ENCODE data around the gene ITPRID2.

Gene ITPRID2

DNA sequence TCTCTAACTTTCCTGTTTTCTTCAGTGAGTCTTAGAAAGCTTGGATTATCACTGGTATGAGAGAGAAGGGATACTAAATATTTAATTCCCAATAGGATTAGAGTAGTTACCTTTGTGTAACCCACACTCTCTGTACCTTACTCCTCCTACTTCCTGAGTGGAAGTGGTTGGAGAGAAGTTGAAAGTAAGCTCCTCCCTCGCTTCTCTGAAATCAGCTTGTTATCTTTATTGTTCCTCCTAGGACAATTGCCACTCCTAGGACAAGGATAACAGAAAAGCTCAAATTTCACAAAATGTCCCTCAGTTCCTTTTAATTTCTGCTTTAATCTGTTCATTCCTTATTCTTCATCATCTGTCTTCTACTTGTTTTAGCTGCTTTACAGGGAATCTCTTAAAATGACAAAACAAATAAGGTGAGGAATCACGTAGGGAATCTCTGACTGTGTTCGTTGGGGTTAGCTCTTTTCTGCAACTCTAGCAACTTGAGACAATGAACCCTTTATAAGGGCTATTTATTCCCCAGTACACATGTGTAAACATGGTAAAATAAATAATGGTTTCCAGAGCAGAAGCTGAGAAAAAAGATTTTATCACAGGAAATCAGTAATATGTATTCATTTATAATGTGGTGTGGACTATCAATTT is 8.6 kb downstream of the ITPRID2 start:
- Histone ChIP-seq H3K4me2 (ENCODE audit: insufficient read depth, low read length) (no peak overlapping the region), H3K4me1 (ENCODE audit: insufficient read depth, low read length) (peaks cover 45% of the 10 kb centered on the region), H3K27ac (ENCODE audit: low read length) (no peak overlapping the region), H3K79me2 (ENCODE audit: insufficient read depth, low read length) (peaks cover 54% of the 10 kb centered on the region), H2AFZ (ENCODE audit: low read depth, low read length) (no peak overlapping the region), H3K9me3 (ENCODE audit: insufficient read depth, low read length, severe bottlenecking) (no peaks in the 10 kb centered on the region), H3K27me3 (ENCODE audit: insufficient read depth, low read length, poor library complexity) (no peaks in the 10 kb centered on the region), H3K36me3 (ENCODE audit: insufficient read depth, low read length) (peaks cover 90% of the 10 kb centered on the region), H3K4me3 (ENCODE audit: low read depth in 1 of 2, low read length in 2 of 2) (no peak overlapping the region), H4K20me1 (ENCODE audit: insufficient read depth, low read length) (peaks cover 4% of the 10 kb centered on the region; the same call in 1 of the 2 replicates), H3K9ac (ENCODE audit: low read depth, low read length) (no peak overlapping the region)
- no peak for TF ChIP-seq EZH2 (IDR thresholded peaks at IDR 0.05; ENCODE audit: borderline replicate concordance, low read depth, low read length, severe bottlenecking)
- DNase-seq (no peak), ATAC-seq (ENCODE audit: insufficient read depth, low read depth) (peak; percentile 78)

DNA sequence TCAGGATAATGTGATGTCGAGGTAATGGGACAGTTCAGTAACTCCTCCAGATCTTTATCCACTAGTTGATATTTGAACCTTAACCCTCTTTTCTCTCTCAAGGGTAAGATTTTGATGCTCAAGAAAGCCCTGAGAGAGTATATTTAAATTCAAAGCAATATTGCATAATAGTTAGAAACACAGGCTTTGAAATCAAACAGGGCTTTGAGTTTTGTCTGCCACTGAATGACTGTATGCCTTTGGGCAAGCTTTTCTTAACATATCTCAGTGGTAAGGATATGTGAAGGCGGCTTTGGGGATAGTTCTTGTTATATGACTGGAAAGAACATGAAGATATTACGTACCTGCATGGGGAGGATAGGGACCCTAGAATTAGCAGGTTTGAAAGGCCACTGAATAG is 11.1 kb downstream of the ITPRID2 start:
- Histone ChIP-seq H3K4me1 (ENCODE audit: insufficient read depth, low read length) (peaks cover 29% of the 10 kb centered on the region), H3K4me3 (ENCODE audit: low read depth in 1 of 2, low read length in 2 of 2) (no peak overlapping the region), H3K36me3 (ENCODE audit: insufficient read depth, low read length) (peaks cover 94% of the 10 kb centered on the region), H3K27me3 (ENCODE audit: insufficient read depth, low read length, poor library complexity) (no peaks in the 10 kb centered on the region), H3K27ac (ENCODE audit: low read length) (no peak overlapping the region), H3K9ac (ENCODE audit: low read depth, low read length) (no peak overlapping the region), H4K20me1 (ENCODE audit: insufficient read depth, low read length) (peaks cover 4% of the 10 kb centered on the region; the same call in 1 of the 2 replicates), H2AFZ (ENCODE audit: low read depth, low read length) (no peak overlapping the region), H3K4me2 (ENCODE audit: insufficient read depth, low read length) (peak overlapping the region; percentile 31; the same call in 1 of the 2 replicates), H3K79me2 (ENCODE audit: insufficient read depth, low read length) (peaks cover 55% of the 10 kb centered on the region), H3K9me3 (ENCODE audit: insufficient read depth, low read length, severe bottlenecking) (no peaks in the 10 kb centered on the region)
- ATAC-seq (ENCODE audit: insufficient read depth, low read depth): no peak
- TF ChIP-seq EZH2 (IDR thresholded peaks at IDR 0.05; ENCODE audit: borderline replicate concordance, low read depth, low read length, severe bottlenecking): no peak
- TF ChIP-seq, protein P1, sequence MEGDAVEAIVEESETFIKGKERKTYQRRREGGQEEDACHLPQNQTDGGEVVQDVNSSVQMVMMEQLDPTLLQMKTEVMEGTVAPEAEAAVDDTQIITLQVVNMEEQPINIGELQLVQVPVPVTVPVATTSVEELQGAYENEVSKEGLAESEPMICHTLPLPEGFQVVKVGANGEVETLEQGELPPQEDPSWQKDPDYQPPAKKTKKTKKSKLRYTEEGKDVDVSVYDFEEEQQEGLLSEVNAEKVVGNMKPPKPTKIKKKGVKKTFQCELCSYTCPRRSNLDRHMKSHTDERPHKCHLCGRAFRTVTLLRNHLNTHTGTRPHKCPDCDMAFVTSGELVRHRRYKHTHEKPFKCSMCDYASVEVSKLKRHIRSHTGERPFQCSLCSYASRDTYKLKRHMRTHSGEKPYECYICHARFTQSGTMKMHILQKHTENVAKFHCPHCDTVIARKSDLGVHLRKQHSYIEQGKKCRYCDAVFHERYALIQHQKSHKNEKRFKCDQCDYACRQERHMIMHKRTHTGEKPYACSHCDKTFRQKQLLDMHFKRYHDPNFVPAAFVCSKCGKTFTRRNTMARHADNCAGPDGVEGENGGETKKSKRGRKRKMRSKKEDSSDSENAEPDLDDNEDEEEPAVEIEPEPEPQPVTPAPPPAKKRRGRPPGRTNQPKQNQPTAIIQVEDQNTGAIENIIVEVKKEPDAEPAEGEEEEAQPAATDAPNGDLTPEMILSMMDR (IDR thresholded peaks at IDR 0.05; ENCODE audit: borderline replicate concordance, extremely low read depth, low read length, poor library complexity, severe bottlenecking): no peak
- DNase-seq: no peak

DNA sequence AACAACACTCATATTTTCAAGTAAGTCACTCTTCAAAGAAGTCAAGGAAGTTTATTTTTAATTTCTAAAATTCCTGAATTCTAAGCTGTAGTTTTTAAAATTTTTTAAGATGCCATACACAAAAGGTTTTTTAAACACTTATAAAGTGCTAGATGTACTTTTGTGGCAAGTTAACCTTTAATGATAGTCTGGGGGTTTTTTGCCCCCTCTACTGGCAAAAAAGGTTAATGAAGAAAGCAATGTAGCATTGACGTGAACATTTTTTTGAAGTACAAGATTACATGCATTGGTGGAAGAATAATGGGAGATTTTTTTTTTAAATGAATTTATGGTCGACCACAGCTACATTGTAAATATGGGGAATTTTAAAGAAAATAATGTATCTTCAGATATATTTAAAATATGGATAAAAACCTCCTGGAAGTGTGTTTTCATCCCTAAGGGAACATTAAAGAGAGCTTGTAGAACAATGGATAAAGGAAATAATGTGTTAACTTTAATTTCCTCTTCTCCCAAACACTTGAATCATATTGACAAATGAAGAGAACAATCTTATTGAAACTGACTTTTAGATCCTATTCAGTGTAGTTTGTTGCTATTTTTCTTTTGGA is 12.6 kb downstream of the ITPRID2 start:
- Histone ChIP-seq H3K36me3 (ENCODE audit: insufficient read depth, low read length) (peaks cover 91% of the 10 kb centered on the region), H3K79me2 (ENCODE audit: insufficient read depth, low read length) (peaks cover 59% of the 10 kb centered on the region), H3K9me3 (ENCODE audit: insufficient read depth, low read length, severe bottlenecking) (no peaks in the 10 kb centered on the region), H3K4me2 (ENCODE audit: insufficient read depth, low read length) (peak overlapping the region; percentile 7; the same call in 1 of the 2 replicates), H2AFZ (ENCODE audit: low read depth, low read length) (no peak overlapping the region), H3K9ac (ENCODE audit: low read depth, low read length) (0 out of 2 replicates have a peak overlapping the region, but pooled peaks have one; percentile 3), H3K4me3 (ENCODE audit: low read depth in 1 of 2, low read length in 2 of 2) (no peak overlapping the region), H3K27me3 (ENCODE audit: insufficient read depth, low read length, poor library complexity) (no peaks in the 10 kb centered on the region), H4K20me1 (ENCODE audit: insufficient read depth, low read length) (peaks cover 4% of the 10 kb centered on the region; the same call in 1 of the 2 replicates), H3K27ac (ENCODE audit: low read length) (no peak overlapping the region; the same call in 1 of the 2 replicates), H3K4me1 (ENCODE audit: insufficient read depth, low read length) (peaks cover 24% of the 10 kb centered on the region)
- DNase-seq: no peak
- no peak for TF ChIP-seq EZH2 (IDR thresholded peaks at IDR 0.05; ENCODE audit: borderline replicate concordance, low read depth, low read length, severe bottlenecking)
- TF ChIP-seq, protein P1 (IDR thresholded peaks at IDR 0.05; ENCODE audit: borderline replicate concordance, extremely low read depth, low read length, poor library complexity, severe bottlenecking): peak; percentile 76
- ATAC-seq (ENCODE audit: insufficient read depth, low read depth): peak; percentile 74

DNA sequence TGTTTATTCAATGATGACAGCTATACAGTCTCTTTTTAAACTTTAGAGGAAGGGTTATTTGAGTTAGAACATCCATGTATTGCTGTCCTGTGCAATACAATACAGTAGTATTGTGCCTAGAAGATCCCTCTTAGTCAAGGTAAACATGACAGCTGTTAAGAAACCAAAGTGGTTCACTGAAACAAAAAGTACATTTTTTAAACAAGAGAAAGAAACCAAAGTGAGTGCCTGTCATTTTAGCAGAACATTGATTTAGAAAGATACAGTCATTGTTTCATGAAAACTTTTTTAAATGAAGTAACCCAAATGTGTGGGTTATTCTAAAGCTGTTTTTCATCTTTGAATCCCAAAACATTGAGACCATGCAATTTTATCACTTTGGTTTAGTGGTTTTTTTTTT is 15.5 kb downstream of the ITPRID2 start:
- no peak overlapping the region for H2AFZ ChIP-seq (ENCODE audit: low read depth, low read length)
- H3K27me3 ChIP-seq (ENCODE audit: insufficient read depth, low read length, poor library complexity): no peaks in the 10 kb centered on the region
- H4K20me1 ChIP-seq (ENCODE audit: insufficient read depth, low read length): peaks cover 7% of the 10 kb centered on the region; the same call in 1 of the 2 replicates
- H3K4me1 ChIP-seq (ENCODE audit: insufficient read depth, low read length): peaks cover 11% of the 10 kb centered on the region
- DNase-seq: no peak
- no peak overlapping the region for H3K4me2 ChIP-seq (ENCODE audit: insufficient read depth, low read length)
- no peak overlapping the region for H3K4me3 ChIP-seq (ENCODE audit: low read depth in 1 of 2, low read length in 2 of 2)
- H3K79me2 ChIP-seq (ENCODE audit: insufficient read depth, low read length): peaks cover 57% of the 10 kb centered on the region
- ATAC-seq (ENCODE audit: insufficient read depth, low read depth): no peak
- H3K36me3 ChIP-seq (ENCODE audit: insufficient read depth, low read length): peaks cover 89% of the 10 kb centered on the region
- no peak for TF ChIP-seq EZH2 (IDR thresholded peaks at IDR 0.05; ENCODE audit: borderline replicate concordance, low read depth, low read length, severe bottlenecking)
- TF ChIP-seq, protein P1 (IDR thresholded peaks at IDR 0.05; ENCODE audit: borderline replicate concordance, extremely low read depth, low read length, poor library complexity, severe bottlenecking): no peak
- H3K27ac ChIP-seq (ENCODE audit: low read length): no peak overlapping the region
- H3K9ac ChIP-seq (ENCODE audit: low read depth, low read length): no peak overlapping the region
- no peaks in the 10 kb centered on the region for H3K9me3 ChIP-seq (ENCODE audit: insufficient read depth, low read length, severe bottlenecking)

Measured in DND-41 (cell line).